Stimulated activated CD4-positive, alpha-beta T cell treated with anti-CD3 and anti-CD28 coated beads, Interleukin-15, amount 100 ng/mL, for 1 hour (primary cell): Measurements from ENCODE around the gene KIF5C.
A peak's percentile ranks its signal among the peaks of the same experiment; 100 is the strongest.

Experiments
- DNase-seq, 2 donors: peaks; one replicate each; pipeline ENCODE4 v3.0.0-alpha.2; 2020; ENCODE audit warnings: low read depth in 1 of 2, low spot score in 1 of 2

Gene KIF5C

GRCh38 chr2:148922776-148923475 lies 47.9 kb downstream of the KIF5C start:
- no peak for DNase-seq

GRCh38 chr2:148924514-148925178 lies 49.6 kb downstream of the KIF5C start:
- no peak for DNase-seq

GRCh38 chr2:148926291-148926961 lies 51.4 kb downstream of the KIF5C start:
- DNase-seq, result peak; percentile 9 to 38

DNA sequence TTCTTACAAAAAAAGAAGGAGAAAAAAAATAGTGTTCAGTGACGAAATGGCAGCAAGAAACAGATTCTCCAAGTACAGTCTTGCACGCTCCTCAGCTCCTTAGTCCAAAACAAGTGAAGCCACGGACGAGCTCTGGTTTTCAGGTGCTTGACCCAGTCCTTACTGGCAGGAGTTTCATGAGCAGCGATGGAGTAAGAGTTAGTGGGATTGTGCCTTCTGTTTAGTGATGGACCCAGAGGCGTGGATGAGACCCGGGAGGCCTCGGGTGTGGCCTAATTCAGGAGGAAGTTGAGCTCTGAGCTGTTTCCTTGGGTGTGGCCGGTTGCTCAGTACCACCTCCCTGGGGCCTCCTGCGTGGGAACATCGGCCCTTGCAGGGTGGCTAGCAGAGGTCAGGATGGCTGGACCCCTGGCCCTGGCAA lies 52.0 kb downstream of the KIF5C start:
- no peak for DNase-seq

DNA sequence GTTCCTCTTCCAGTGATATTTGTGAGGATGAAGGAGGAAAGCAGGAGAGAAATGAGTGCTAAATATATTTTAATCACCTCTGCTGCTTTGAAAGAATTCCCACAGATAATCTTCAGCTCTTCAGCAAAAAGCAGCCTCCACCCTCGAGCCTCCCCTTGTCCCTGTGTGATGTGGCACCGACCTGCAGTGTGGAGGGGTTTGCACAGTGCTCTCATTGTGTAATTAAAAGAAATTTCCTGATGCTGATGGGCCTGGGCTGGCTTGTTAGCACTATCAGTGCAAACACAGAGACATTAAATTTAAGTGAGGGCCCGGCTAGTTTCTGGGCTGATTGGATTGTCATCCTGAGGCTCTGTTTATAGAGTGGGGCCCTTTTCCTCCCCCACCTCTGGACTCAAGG lies 53.4 kb downstream of the KIF5C start:
- DNase-seq, result no peak

DNA sequence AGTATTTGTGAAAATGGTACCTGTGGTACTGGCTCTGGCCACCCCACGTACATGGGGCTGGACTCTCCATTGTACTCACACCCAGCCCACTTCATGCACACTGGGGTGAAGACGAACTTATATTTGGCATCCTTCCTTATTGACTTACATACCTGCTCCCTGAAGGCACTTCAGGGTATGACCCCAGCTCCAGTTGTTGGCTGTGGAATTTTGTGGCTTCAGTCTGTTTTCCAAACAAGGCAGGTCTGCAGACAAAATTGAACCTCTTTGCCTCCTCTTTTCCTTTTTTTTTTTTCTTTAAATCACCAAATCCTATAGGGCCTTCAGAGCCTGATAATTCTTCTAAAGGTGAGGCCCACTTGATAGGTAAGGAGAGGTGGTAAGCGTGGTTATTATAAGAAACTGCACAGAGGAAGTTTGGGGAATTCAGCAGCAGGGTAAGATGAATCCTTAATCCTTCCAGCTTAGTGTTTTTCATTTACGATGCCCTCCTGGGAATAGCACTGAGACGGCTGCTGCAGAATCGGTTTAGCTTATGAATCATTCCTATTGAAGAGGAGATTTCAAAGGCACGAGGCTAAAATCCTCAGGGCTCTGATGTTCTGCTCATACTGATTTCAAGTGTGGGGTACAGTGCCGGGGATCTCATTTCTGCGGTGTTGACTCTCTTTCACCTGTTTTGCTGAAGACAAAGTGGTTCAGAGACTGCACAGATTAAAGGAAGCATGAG lies 55.2 kb downstream of the KIF5C start:
- DNase-seq, result no peak

GRCh38 chr2:148932536-148932935 lies 57.5 kb downstream of the KIF5C start:
- no peak for DNase-seq

DNA sequence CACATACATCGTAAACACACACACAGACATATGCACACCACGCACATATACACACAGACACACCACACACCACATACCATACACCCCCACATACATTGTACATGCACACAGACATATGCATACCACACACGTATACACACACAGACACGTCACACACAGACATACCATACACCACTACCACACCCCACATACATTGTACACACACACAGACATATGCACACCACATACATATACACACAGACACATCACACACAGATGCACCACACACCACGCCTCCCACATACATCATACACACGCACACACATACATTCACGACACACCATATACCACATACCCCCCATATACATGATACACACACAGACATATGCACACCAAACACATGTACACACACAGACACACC lies 58.4 kb downstream of the KIF5C start:
- DNase-seq, result no peak

- DNase-seq, result no peak
Measured at GRCh38 chr2:148935791-148936190, 60.8 kb downstream of the KIF5C start.

- DNase-seq, result no peak
Measured at GRCh38 chr2:148936857-148937450, 61.9 kb downstream of the KIF5C start.

DNA sequence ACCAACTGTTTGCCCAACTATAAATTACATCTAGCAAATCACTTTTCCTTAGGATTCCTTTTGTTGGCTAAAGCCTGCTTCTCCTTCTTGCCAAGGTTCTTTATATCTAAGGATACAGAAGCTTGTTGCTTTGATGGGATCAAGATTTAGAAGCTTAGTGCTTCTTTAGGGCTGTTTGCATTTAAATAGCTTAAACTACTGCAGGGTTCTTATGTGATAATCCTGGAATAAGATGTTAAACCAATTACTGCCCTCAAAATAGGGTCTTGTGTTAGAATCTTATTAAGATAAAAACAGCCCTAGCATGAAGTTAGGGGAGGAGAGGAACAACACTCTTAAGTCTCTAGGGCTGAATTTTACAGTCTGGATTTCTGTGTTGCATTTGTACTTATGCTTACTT lies 64.2 kb downstream of the KIF5C start:
- no peak for DNase-seq

- DNase-seq, result no peak
Measured at GRCh38 chr2:148943097-148943496, 68.1 kb downstream of the KIF5C start.

GRCh38 chr2:148944536-148944935 lies 69.5 kb downstream of the KIF5C start:
- DNase-seq, result no peak

DNA sequence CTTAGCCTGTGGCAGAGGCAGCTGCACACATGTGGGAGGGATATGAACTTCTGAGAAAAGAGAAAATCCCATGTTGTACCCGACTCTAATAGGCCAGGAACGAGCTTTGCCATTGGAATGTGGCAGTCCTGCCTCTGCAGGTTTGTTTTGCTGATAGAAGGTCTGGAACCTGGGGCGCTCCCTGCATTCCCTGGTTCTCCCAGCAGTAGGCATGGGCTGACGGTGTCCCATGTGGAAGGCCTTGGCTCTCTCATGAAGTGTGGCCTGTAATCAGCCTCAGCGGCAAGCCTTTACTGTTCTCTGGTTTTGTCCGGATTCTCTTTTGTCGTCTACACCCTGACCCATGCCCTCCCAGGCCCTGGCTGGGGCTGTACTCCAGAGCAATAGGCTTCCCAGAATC lies 72.3 kb downstream of the KIF5C start:
- DNase-seq, result no peak

DNA sequence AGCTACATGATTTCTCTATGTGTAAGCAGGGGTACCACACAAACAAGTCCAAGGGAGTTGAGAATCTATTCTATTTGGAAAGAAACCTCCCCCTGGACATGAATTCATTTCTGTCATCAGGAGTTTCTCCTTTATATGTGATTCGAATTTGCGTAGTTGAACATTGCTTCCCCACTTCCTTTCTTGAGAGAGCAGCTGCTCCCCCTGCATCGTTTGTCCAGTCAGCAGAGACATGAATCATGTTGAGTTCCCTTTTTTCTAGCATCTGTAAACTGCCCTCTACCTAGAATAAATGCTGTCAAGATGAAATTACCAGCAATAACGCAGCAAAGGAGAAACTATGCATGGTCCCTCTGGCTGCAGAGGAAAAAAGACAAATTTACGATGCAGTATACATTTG lies 73.8 kb downstream of the KIF5C start:
- no peak for DNase-seq

DNA sequence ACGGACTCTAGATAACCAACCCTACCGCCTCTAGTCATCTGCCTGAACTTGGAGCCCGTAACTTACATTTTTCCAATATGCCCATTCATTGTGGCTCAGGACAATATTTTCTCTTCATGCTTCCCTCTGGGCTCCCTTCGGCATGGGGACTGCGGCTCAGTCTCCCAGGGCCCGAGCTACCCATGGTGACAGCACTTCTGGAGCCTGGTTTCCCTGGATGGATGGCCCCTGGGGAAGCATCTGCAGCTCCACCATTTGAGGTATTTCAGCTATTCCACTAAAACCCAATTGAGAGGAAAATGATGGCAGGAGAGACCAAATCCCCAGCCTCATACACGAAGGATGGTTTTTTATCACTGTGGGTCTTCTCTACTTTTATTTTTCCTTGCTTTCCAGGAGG lies 74.3 kb downstream of the KIF5C start:
- no peak for DNase-seq

DNA sequence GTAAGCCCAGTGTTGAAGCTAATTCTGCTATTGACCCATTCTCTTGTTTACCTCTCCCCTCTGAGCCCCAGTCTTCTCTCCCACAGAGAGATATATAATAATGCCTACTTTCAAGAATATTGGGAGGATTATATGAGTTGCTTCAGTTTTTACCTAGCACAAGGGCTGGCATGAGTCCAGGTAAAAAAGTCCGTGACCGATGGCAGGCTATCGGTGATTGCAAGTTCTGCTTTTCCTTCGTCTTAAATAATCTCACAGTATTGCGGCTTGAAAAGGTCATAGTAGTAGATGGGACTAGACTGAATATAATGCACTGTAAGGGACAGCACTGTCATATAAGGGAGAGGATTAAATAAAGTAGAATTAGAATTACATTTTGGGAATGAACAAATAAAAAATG lies 77.6 kb downstream of the KIF5C start:
- DNase-seq, result no peak

DNA sequence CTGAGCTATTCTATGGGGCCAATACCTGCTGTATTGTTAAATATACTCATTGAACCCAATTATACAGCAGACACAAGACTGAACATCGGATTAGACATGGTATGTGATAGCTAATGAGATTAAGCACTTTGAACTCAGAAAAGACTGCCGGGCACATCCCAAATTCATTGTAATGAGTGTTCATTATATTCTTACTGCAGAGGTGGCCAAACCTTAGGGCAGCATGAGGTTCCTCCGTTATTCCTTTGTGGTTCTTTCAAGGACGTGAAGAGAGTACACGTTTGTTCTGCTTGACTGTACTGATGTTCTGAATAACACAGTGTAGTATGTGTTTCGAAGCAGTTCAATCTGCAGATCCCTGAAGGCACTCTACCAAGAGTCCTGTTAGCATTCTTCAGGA lies 78.4 kb downstream of the KIF5C start:
- no peak for DNase-seq

GRCh38 chr2:148954536-148954935 lies 79.5 kb downstream of the KIF5C start:
- DNase-seq, result no peak

- DNase-seq, result no peak
Measured at GRCh38 chr2:148955798-148956197, 80.8 kb downstream of the KIF5C start.

DNA sequence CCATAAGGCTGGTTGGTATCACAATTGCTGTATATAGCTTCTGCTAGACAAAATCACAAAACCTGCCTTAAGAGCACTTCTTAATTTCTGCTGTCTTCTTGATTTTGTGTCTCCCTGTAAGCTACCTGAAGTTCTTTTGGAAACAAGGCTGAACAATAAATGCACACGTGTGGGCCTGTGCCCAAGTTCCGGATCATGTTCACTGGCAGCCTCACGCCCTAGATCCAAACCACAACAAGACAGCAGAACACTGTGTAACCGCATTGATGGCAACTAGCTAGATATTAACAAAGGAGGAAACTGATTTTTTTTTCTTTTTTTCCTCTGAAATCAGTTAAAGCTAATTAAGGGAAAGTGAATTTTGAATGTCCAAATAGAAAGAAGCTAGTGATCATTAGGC lies 82.0 kb downstream of the KIF5C start:
- no peak for DNase-seq
